ENCODE measurements around the gene GRB7. TPM values are rescaled to one million over a fixed set of nuclear protein-coding genes. Genes with fewer than 3 reads are reported as not detected.
"Not testable (repeated sequence)": the region's sequence is repeated elsewhere in the genome, so short reads cannot be mapped to it uniquely, and the experiment has no call there.

The GRB7 gene
- total RNA-seq, 1 donor from 2014 or later: 25.0 TPM

DNA sequence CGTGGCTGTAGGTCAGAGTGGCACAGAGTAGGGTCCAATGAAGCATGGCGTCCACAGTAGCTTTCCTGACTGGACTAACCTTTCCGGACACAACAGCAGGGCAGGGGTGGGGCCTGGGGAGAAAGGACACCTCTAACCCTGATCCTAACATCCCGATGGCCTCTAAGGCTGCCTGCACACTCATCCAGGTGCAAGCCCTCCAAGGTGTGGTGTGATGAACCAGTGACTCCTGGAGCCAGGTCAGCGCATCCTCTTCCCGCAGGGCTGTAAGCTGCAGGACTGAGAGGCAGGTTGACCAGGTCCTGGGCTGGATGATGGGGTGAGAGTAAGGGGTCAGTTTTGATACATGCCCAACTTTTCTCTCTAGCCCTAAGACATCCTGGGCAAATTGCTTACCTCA lies 41.0 kb upstream of the GRB7 start:
- DNase-seq (peak; percentile 46), ATAC-seq (no peak)
- intact Hi-C loops (cut with DNase I): no loop called here
- no peak overlapping the region for H3K4me3 ChIP-seq
- H3K36me3 ChIP-seq: no peaks in the 10 kb centered on the region
- peaks cover 11% of the 10 kb centered on the region for H3K4me1 ChIP-seq
- TF ChIP-seq, protein P1, sequence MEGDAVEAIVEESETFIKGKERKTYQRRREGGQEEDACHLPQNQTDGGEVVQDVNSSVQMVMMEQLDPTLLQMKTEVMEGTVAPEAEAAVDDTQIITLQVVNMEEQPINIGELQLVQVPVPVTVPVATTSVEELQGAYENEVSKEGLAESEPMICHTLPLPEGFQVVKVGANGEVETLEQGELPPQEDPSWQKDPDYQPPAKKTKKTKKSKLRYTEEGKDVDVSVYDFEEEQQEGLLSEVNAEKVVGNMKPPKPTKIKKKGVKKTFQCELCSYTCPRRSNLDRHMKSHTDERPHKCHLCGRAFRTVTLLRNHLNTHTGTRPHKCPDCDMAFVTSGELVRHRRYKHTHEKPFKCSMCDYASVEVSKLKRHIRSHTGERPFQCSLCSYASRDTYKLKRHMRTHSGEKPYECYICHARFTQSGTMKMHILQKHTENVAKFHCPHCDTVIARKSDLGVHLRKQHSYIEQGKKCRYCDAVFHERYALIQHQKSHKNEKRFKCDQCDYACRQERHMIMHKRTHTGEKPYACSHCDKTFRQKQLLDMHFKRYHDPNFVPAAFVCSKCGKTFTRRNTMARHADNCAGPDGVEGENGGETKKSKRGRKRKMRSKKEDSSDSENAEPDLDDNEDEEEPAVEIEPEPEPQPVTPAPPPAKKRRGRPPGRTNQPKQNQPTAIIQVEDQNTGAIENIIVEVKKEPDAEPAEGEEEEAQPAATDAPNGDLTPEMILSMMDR (IDR thresholded peaks at IDR 0.05): no peak
- H3K27me3 ChIP-seq: no peaks in the 10 kb centered on the region
- H3K27ac ChIP-seq: no peak overlapping the region
- H3K9me3 ChIP-seq: no peaks in the 10 kb centered on the region

DNA sequence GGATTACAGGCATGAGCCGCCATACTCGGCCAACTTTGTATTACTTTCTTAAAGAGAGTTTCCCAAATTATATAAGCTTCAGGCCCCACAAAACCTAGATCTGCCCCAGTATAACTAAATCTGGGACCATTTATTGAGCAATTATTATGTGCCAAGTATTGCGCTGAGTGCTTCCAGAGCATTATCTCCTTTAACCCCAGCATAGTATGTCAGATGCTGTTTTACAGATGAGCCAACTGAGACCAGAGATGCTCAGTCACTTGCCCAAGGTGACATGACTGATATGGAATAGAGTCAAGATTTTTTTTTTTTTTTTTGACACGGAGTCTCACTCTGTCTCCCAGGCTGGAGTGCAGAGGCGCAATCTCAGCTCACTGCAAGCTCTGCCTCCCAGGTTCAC lies 39.8 kb upstream of the GRB7 start:
- DNase-seq: no peak
- Histone ChIP-seq H3K36me3 (no peaks in the 10 kb centered on the region), H3K27ac (no peak overlapping the region), H3K4me3 (no peak overlapping the region), H3K27me3 (no peaks in the 10 kb centered on the region), H3K9me3 (no peaks in the 10 kb centered on the region), H3K4me1 (peaks cover 17% of the 10 kb centered on the region)
- ATAC-seq: no peak
- TF ChIP-seq, protein P1 (IDR thresholded peaks at IDR 0.05): no peak
- intact Hi-C loops (cut with DNase I): no loop called here

- H3K27me3 ChIP-seq; ATAC-seq; intact Hi-C loops (cut with DNase I); DNase-seq; H3K36me3 ChIP-seq; H3K9me3 ChIP-seq: not testable (repeated sequence)
- H3K4me1 ChIP-seq: peaks cover 28% of the 10 kb centered on the region
- H3K4me3 ChIP-seq: peak overlapping the region; percentile 71
- peak overlapping the region; percentile 76 for H3K27ac ChIP-seq
These were observed 38.5 kb upstream of the GRB7 start for GRCh38 chr17:39699157-39699817.

- Histone ChIP-seq H3K4me3 (peak within 1 kb of the TSS; percentile 71), H3K27me3 (no peaks in the 10 kb centered on the region), H3K4me1 (peaks cover 33% of the 10 kb centered on the region), H3K36me3 (no peaks in the 10 kb centered on the region), H3K9me3 (no peaks in the 10 kb centered on the region), H3K27ac (peak within 1 kb of the TSS; percentile 76)
- ATAC-seq: peak; percentile 91
- TF ChIP-seq, protein P1 (IDR thresholded peaks at IDR 0.05): no peak
- DNase-seq: peak; percentile 86
- intact Hi-C loops (cut with DNase I): no loop called here
These were observed 38.0 kb upstream of the GRB7 start, which contains the start of gene ERBB2 for GRCh38 chr17:39699818-39700147. TSS of gene ERBB2 (plus strand) at chr17:39700064. CDS start at chr17:39700239, 175 bp downstream.

GRCh38 chr17:39700148-39700987 lies 37.4 kb upstream of the GRB7 start:
- H3K27ac ChIP-seq: peak overlapping the region; percentile 76
- peak; percentile 51 for ATAC-seq
- H3K9me3 ChIP-seq: no peaks in the 10 kb centered on the region
- no peak for DNase-seq
- TF ChIP-seq, protein P1 (IDR thresholded peaks at IDR 0.05): no peak
- H3K27me3 ChIP-seq: no peaks in the 10 kb centered on the region
- H3K4me3 ChIP-seq: peak overlapping the region; percentile 71
- H3K36me3 ChIP-seq: no peaks in the 10 kb centered on the region
- peaks cover 38% of the 10 kb centered on the region for H3K4me1 ChIP-seq
- intact Hi-C loops (cut with DNase I): no loop called here
